Esophagus muscularis mucosa (tissue), 4 donors: ENCODE results near the gene TP73. TPM values are rescaled to one million over a fixed set of nuclear protein-coding genes. Genes with fewer than 3 reads are reported as not detected.

Experiments
- DNase-seq: peaks from one replicate; pipeline ENCODE4 v3.0.0-alpha.2; 2017; ENCODE audit errors: extremely low spot score
- H3K27ac ChIP-seq, 4 donors: fragments of 200-600 bp; sonication (generic); replicated peaks in 1 of 4; 1 replicate in 3 of 4; 2 replicates in 1 of 4; pipeline ENCODE4 v1.5.1; 2016 to 2019; ENCODE audit warnings: mild to moderate bottlenecking in 1 of 4
- H3K27me3 ChIP-seq, 4 donors: fragments of 200-600 bp; sonication (generic); one replicate each; pipeline versions ENCODE4 v1.5.1 to v1.6.0; 2016 to 2019
- H3K36me3 ChIP-seq, 4 donors: fragments of 200-600 bp; sonication (generic); one replicate each; pipeline ENCODE4 v1.5.1; 2016 to 2019
- H3K4me1 ChIP-seq, 4 donors: fragments of 200-600 bp; sonication (generic); one replicate each; pipeline ENCODE4 v1.5.1; 2016 to 2019
- H3K4me3 ChIP-seq, 4 donors: fragments of 200-600 bp; sonication (generic); 1 replicate in 2 of 4; 2 replicates in 2 of 4; pipeline ENCODE4 v1.5.1; 2016 to 2019; ENCODE audit warnings: mild to moderate bottlenecking in 4 of 4, moderate library complexity in 1 of 4
- H3K9me3 ChIP-seq, 4 donors: fragments of 200-600 bp; sonication (generic); 1 replicate in 3 of 4; 2 replicates in 1 of 4; pipeline ENCODE4 v1.5.1; 2016 to 2019
- EP300 ChIP-seq: sonication (generic); formaldehyde crosslinking; IDR thresholded peaks from one replicate; pipeline ENCODE4 v1.6.1; 2017; ENCODE audit warnings: antibody characterized with exemption
- POLR2A ChIP-seq: fragments of 450-650 bp; IDR thresholded peaks from one replicate; pipeline ENCODE4 v1.6.1; 2017; ENCODE audit warnings: antibody characterized with exemption, moderate library complexity, mild to moderate bottlenecking, low read depth
- POLR2AphosphoS5 ChIP-seq, 2 donors: sonication (generic); formaldehyde crosslinking; IDR thresholded peaks; one replicate each; pipeline ENCODE4 v1.6.1; 2017; ENCODE audit warnings: antibody characterized with exemption in 2 of 2
- WGBS: methylation state at CpG from one replicate; pipeline ENCODE4 v1.1.5; 2018; 5-methylcytosine and 5-hydroxymethylcytosine counted together
- intact Hi-C: fragments of 100-400 bp; cut with DNase I; formaldehyde crosslinking; loops from one replicate; pipeline ENCODE4 v1.15.1; 2023
- total RNA-seq, 4 donors: library from RNA; depleted of rRNA; stranded (reverse); fragments of >200 nt; gene quantifications; one replicate each; pipeline versions ENCODE4 v1.1.0 to v1.2.1, GENCODE V29; 2016
- TF ChIP-seq, protein P1 (sequence below), 3 experiments: fragments of 200-600 bp in 2 of 3; fragments of 450-650 bp in 1 of 3; sonication (generic) in 2 of 3; IDR thresholded peaks; one replicate each; pipeline ENCODE4 v1.5.1; 2017 to 2019; ENCODE audit warnings: antibody characterized with exemption in 3 of 3, mild to moderate bottlenecking in 2 of 3, moderate library complexity in 1 of 3

Gene TP73
- total RNA-seq, 4 donors from 2014 or later, result not detected

DNA sequence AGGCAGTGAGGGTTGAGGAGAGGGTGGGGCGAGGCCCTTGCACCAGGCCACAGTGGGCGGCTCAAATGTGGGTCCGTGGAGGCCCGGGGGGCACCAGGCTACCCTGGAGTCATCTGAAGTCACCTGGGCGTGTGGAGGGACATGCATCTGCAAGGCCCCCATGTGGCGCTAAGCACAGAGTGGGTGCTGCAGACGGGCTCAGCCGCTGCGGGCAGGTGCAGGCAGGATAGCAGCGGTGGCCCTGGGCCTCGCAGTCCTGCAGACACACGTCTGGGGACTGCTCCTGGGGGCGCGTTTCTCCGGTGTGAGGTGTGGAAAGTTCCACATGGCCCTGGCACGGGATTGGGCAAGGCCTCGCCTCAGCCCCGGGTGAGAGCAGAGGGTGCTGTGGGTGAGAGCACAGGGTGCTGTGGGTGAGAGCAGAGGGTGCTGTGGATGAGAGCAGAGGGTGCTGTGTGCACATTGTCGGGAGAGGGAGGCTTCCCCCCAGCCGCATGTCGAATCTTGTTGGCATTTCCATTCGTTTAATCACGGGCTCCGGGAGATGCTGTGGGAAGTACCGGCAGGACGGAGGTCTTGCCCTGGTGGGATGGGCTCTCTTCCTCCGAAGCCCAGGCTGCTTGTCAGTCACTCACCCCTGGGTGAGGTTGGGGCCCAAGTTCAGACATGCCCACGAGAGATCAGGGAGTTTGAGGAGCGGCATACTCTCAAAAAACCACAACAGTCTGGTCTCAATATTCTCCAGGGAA lies 46.5 kb downstream of the TP73 start:
- H3K36me3 ChIP-seq, result no peaks in the 10 kb centered on the region
- intact Hi-C loops, result no loop called here
- peaks cover 0 to 9% (median 8%) of the 10 kb centered on the region in 4 donors for H3K4me1 ChIP-seq
- no peaks in the 10 kb centered on the region for H3K9me3 ChIP-seq
- 81% methylated on average over 8 of the region's 29 CpGs for WGBS
- no peak overlapping the region for H3K27ac ChIP-seq
- H3K27me3 ChIP-seq, result peaks cover 0 to 88% (median 0%) of the 10 kb centered on the region in 4 donors
- TF ChIP-seq, protein P1, sequence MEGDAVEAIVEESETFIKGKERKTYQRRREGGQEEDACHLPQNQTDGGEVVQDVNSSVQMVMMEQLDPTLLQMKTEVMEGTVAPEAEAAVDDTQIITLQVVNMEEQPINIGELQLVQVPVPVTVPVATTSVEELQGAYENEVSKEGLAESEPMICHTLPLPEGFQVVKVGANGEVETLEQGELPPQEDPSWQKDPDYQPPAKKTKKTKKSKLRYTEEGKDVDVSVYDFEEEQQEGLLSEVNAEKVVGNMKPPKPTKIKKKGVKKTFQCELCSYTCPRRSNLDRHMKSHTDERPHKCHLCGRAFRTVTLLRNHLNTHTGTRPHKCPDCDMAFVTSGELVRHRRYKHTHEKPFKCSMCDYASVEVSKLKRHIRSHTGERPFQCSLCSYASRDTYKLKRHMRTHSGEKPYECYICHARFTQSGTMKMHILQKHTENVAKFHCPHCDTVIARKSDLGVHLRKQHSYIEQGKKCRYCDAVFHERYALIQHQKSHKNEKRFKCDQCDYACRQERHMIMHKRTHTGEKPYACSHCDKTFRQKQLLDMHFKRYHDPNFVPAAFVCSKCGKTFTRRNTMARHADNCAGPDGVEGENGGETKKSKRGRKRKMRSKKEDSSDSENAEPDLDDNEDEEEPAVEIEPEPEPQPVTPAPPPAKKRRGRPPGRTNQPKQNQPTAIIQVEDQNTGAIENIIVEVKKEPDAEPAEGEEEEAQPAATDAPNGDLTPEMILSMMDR (IDR thresholded peaks at IDR 0.05), result no peak
- TF ChIP-seq EP300, result no peak
- TF ChIP-seq POLR2A, result no peak
- TF ChIP-seq POLR2AphosphoS5 (IDR thresholded peaks at IDR 0.05), result no peak
- no peak for DNase-seq
- no peak overlapping the region for H3K4me3 ChIP-seq

DNA sequence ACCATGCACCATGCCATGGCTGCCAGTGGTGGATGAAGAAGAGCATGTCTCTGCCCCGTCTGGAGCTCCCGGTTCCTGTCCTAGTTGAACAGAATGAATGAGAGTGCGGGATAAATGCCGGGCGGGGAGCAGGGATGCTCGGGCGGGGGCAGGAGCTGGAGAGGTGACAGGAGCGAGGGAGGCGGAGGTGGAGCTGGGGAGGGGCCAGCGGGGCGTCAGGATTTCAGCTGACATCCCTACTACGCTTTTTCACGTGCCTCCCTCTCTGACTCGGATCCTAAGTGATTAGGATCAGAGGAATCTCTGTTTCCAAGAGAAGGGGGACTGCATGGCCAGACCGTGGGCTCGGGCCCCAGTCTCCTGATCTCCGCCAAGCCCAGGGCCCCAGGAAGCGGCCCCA lies 47.3 kb downstream of the TP73 start:
- no peaks in the 10 kb centered on the region for H3K36me3 ChIP-seq
- TF ChIP-seq EP300 (no peak), POLR2A (no peak), POLR2AphosphoS5 (IDR thresholded peaks at IDR 0.05) (no peak)
- TF ChIP-seq, protein P1 (IDR thresholded peaks at IDR 0.05), result no peak
- DNase-seq, result no peak
- peaks cover 0 to 94% (median 0%) of the 10 kb centered on the region in 4 donors for H3K27me3 ChIP-seq
- intact Hi-C loops, result no loop called here
- WGBS, result 38% methylated on average over 16 of the region's 18 CpGs
- H3K9me3 ChIP-seq, result no peaks in the 10 kb centered on the region
- no peak overlapping the region for H3K27ac ChIP-seq
- peaks cover 0 to 9% (median 8%) of the 10 kb centered on the region in 4 donors for H3K4me1 ChIP-seq
- no peak overlapping the region for H3K4me3 ChIP-seq

DNA sequence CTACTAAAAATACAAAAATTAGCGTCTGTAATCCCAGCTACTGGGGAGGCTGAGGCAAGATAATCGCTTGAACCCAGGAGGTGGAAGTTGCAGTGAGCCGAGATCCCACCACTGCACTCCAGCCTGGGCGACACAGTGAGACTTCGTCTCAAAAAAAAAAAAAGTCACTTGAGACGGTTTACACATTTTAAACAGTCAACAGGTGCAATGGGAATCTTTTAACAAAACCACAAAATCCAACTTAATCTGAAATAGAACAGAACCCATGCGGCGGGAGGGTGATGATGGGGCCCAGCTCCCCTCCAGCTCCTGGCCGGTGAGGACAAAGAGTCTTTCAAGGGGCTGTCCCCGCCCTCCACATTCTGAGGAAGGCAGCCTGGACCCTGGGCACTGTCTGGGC lies 48.3 kb downstream of the TP73 start:
- Histone ChIP-seq H3K27me3 (peaks cover 0 to 93% (median 0%) of the 10 kb centered on the region in 4 donors), H3K9me3 (no peaks in the 10 kb centered on the region), H3K4me1 (peaks cover 0 to 5% (median 5%) of the 10 kb centered on the region in 4 donors), H3K4me3 (no peak overlapping the region), H3K27ac (no peak overlapping the region), H3K36me3 (no peaks in the 10 kb centered on the region)
- intact Hi-C loops, result no loop called here
- no peak for DNase-seq
- TF ChIP-seq EP300 (no peak), POLR2AphosphoS5 (IDR thresholded peaks at IDR 0.05) (no peak), POLR2A (no peak)
- TF ChIP-seq, protein P1 (IDR thresholded peaks at IDR 0.05), result no peak
- WGBS, result 78% methylated on average over 10 of the region's 10 CpGs

DNA sequence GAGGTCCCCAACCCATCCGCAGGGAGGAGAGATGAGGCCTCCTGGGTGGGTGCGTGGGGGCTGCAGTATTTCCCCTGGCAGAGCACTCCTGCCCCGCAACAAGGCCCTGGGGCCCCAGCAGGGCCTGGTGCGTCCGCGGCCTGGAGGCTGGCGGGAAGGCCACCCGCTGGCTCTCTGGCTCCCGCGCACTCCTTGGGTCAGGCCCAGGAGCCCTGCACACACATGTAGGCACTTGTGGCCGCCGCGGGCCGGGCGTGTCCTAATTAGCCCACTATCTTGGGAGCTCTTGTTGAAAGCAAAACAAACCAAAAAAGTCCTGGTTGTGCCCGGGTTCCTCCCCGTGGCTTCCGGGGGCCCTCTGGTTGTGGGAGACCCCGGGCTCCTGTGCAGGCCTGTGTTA lies 50.2 kb downstream of the TP73 start:
- WGBS, result 85% methylated on average over 13 of the region's 19 CpGs
- no peak overlapping the region for H3K27ac ChIP-seq
- H3K4me3 ChIP-seq, result no peak overlapping the region
- TF ChIP-seq POLR2AphosphoS5 (IDR thresholded peaks at IDR 0.05), result no peak
- TF ChIP-seq POLR2A, result no peak
- TF ChIP-seq, protein P1 (IDR thresholded peaks at IDR 0.05), result no peak
- TF ChIP-seq EP300, result no peak
- intact Hi-C loops, result no loop called here
- peaks cover 0 to 91% (median 0%) of the 10 kb centered on the region in 4 donors for H3K27me3 ChIP-seq
- H3K4me1 ChIP-seq, result no peaks in the 10 kb centered on the region
- no peaks in the 10 kb centered on the region for H3K36me3 ChIP-seq
- H3K9me3 ChIP-seq, result no peaks in the 10 kb centered on the region
- DNase-seq, result no peak
